Tibial nerve (tissue), 4 donors: Measurements from ENCODE around the gene ASCL2. TPM values are rescaled to one million over a fixed set of nuclear protein-coding genes. Genes with fewer than 3 reads are reported as not detected.
"Not testable (repeated sequence)": the region's sequence is repeated elsewhere in the genome, so short reads cannot be mapped to it uniquely, and the experiment has no call there.

Experiments
- DNase-seq, 2 donors: peaks; one replicate each; pipeline ENCODE4 v3.0.0-alpha.2; 2019; ENCODE audit warnings: low spot score in 2 of 2
- H3K27ac ChIP-seq, 4 donors: fragments of 200-600 bp; sonication (generic) in 3 of 4; one replicate each; pipeline ENCODE4 v1.5.1; 2017 to 2019; ENCODE audit warnings: mild to moderate bottlenecking in 1 of 4
- H3K27me3 ChIP-seq, 2 donors: fragments of 200-600 bp; sonication (generic) in 1 of 2; one replicate each; pipeline versions ENCODE4 v1.5.1 to v1.6.0; 2017 to 2019
- H3K36me3 ChIP-seq, 3 donors: fragments of 200-600 bp; sonication (generic); one replicate each; pipeline ENCODE4 v1.5.1; 2018 to 2019
- H3K4me1 ChIP-seq, 4 donors: fragments of 200-600 bp; sonication (generic) in 3 of 4; one replicate each; pipeline ENCODE4 v1.5.1; 2017 to 2019
- H3K4me3 ChIP-seq, 4 donors: fragments of 200-600 bp; sonication (generic) in 3 of 4; one replicate each; pipeline ENCODE4 v1.5.1; 2017 to 2019; ENCODE audit warnings: mild to moderate bottlenecking in 1 of 4, moderate library complexity in 1 of 4
- H3K9me3 ChIP-seq, 4 donors: fragments of 200-600 bp; sonication (generic) in 3 of 4; one replicate each; pipeline ENCODE4 v1.5.1; 2017 to 2019
- CTCF ChIP-seq, 5 experiments: fragments of 200-600 bp in 3 of 5; fragments of 450-650 bp in 2 of 5; sonication (generic) in 3 of 5; IDR thresholded peaks; one replicate each; pipeline ENCODE4 v1.5.1; 2016 to 2019; ENCODE audit warnings: antibody characterized with exemption in 5 of 5, mild to moderate bottlenecking in 3 of 5, moderate library complexity in 2 of 5
- EP300 ChIP-seq, 2 donors: sonication (generic); formaldehyde crosslinking; IDR thresholded peaks; one replicate each; pipeline ENCODE4 v1.6.1; 2017; ENCODE audit warnings: antibody characterized with exemption in 2 of 2, mild to moderate bottlenecking in 1 of 2
- POLR2A ChIP-seq, 2 donors: fragments of 450-650 bp; IDR thresholded peaks; one replicate each; pipeline ENCODE4 v1.6.1; 2017; ENCODE audit warnings: antibody characterized with exemption in 2 of 2, mild to moderate bottlenecking in 2 of 2, moderate library complexity in 2 of 2
- WGBS, 2 donors: methylation state at CpG; one replicate each; pipeline ENCODE4 v1.1.5; 2018; 5-methylcytosine and 5-hydroxymethylcytosine counted together
- total RNA-seq, 4 donors: library from RNA; depleted of rRNA; stranded (reverse); fragments of >200 nt; gene quantifications; one replicate each; pipeline ENCODE4 v1.1.0, GENCODE V29; 2016

Gene ASCL2
- total RNA-seq, 4 donors from 2014 or later, result 0.66 to 4.1 (median 3.0) TPM

GRCh38 chr11:2290351-2290841 is 20.0 kb upstream of the ASCL2 start:
- Histone ChIP-seq H3K36me3 (no peaks in the 10 kb centered on the region), H3K27ac (no peak overlapping the region), H3K27me3 (peaks cover 0 to 4% of the 10 kb centered on the region in 2 donors), H3K9me3 (no peaks in the 10 kb centered on the region), H3K4me3 (no peak overlapping the region), H3K4me1 (peaks cover 0 to 7% (median 0%) of the 10 kb centered on the region in 4 donors)
- WGBS, 2 donors, result 45 to 47% methylated on average over 9 to 10 of the region's 10 CpGs
- TF ChIP-seq CTCF (IDR thresholded peaks at IDR 0.05), result no peak
- TF ChIP-seq EP300 (IDR thresholded peaks at IDR 0.05), result no peak
- TF ChIP-seq POLR2A (IDR thresholded peaks at IDR 0.05), result no peak
- no peak for DNase-seq

- TF ChIP-seq EP300 (IDR thresholded peaks at IDR 0.05), result no peak
- no peak for TF ChIP-seq CTCF (IDR thresholded peaks at IDR 0.05)
- TF ChIP-seq POLR2A (IDR thresholded peaks at IDR 0.05), result no peak
- H3K9me3 ChIP-seq, result no peaks in the 10 kb centered on the region
- no peak for DNase-seq
- H3K27ac ChIP-seq, result no peak overlapping the region
- 69 to 76% methylated on average over 10 of the region's 10 CpGs for WGBS, 2 donors
- H3K27me3 ChIP-seq, result peaks cover 0 to 4% of the 10 kb centered on the region in 2 donors
- no peaks in the 10 kb centered on the region for H3K36me3 ChIP-seq
- no peak overlapping the region for H3K4me3 ChIP-seq
- H3K4me1 ChIP-seq, result peaks cover 0 to 7% (median 0%) of the 10 kb centered on the region in 4 donors
Observed at GRCh38 chr11:2289859-2290258, 19.5 kb upstream of the ASCL2 start.

- WGBS, 2 donors, result 68 to 71% methylated on average over 6 of the region's 6 CpGs
- peak in 1 of 2 donors; percentile 3 for DNase-seq
- TF ChIP-seq CTCF (IDR thresholded peaks at IDR 0.05), result no peak
- TF ChIP-seq POLR2A (IDR thresholded peaks at IDR 0.05), result no peak
- no peak for TF ChIP-seq EP300 (IDR thresholded peaks at IDR 0.05)
- H3K4me1 ChIP-seq, result peaks cover 0 to 7% (median 0%) of the 10 kb centered on the region in 4 donors
- no peak overlapping the region for H3K27ac ChIP-seq
- H3K27me3 ChIP-seq, result peaks cover 0 to 4% of the 10 kb centered on the region in 2 donors
- H3K4me3 ChIP-seq, result no peak overlapping the region
- H3K9me3 ChIP-seq, result no peaks in the 10 kb centered on the region
- no peaks in the 10 kb centered on the region for H3K36me3 ChIP-seq
Observed at GRCh38 chr11:2289350-2289749, 19.0 kb upstream of the ASCL2 start.

GRCh38 chr11:2287091-2287490 is 16.7 kb upstream of the ASCL2 start:
- Histone ChIP-seq H3K9me3 (peaks cover 0 to 10% (median 0%) of the 10 kb centered on the region in 4 donors), H3K27ac (peak overlapping the region in 1 of 4 donors; percentile 65), H3K4me3 (no peak overlapping the region), H3K36me3 (no peaks in the 10 kb centered on the region), H3K4me1 (peaks cover 0 to 7% (median 0%) of the 10 kb centered on the region in 4 donors), H3K27me3 (peaks cover 0 to 4% of the 10 kb centered on the region in 2 donors)
- DNase-seq, result peak in 1 of 2 donors; percentile 39
- TF ChIP-seq CTCF (IDR thresholded peaks at IDR 0.05) (no peak), POLR2A (IDR thresholded peaks at IDR 0.05) (no peak), EP300 (IDR thresholded peaks at IDR 0.05) (peak in 1 of 2 donors; percentile 10)
- WGBS, 2 donors, result 31 to 33% methylated on average over 16 of the region's 16 CpGs

GRCh38 chr11:2286350-2286749 is 16.0 kb upstream of the ASCL2 start:
- not testable (repeated sequence) for H3K36me3 ChIP-seq, H3K4me3 ChIP-seq, H3K4me1 ChIP-seq, H3K9me3 ChIP-seq, H3K27ac ChIP-seq, H3K27me3 ChIP-seq
- 93 to 95% methylated on average over 10 to 12 of the region's 13 CpGs for WGBS, 2 donors
- DNase-seq, result peak in 1 of 2 donors; percentile 3
